Stimulated activated CD4-positive, alpha-beta T cell treated with anti-CD3 and anti-CD28 coated beads, Interleukin-4, amount 100 ng/mL, for 48 hours (primary cell): Measurements from ENCODE around the gene RUSF1.

Experiments
- DNase-seq, 2 donors: peaks; one replicate each; pipeline ENCODE4 v3.0.0-alpha.2; 2020; ENCODE audit warnings: low read depth in 2 of 2

RUSF1 gene

DNA sequence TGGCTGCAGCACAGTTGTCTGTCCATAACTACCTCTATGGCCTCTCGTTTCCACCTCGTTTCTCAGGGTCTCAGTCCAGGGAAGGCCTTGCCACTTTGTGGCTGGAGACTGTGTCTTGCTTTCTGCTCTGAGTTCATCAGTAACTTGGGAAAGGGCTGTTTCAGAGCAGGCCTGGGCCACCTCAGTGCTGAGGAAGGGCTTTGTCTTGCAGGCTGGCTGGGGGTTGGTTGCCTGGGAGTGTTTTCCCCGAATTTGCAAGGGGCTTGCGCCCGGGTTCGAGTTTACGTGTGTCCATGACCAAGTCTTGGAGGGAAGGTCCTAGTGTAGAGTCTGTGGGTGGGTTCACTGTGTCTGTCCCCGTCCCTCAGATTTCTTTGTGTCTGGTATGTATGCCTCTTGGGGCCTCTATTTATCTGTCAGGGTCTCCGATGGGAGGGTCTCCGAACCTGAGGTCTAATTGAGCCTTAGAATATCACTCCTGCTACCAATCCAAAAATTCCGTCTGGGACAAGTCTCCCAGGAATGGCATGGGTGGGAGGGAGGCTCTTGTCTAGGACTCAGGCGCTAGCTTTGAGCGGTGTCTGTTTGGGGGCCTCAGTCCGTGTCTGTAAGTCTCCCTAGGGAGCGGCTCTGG, 36.8 kb downstream of the RUSF1 start:
- no peak for DNase-seq

DNA sequence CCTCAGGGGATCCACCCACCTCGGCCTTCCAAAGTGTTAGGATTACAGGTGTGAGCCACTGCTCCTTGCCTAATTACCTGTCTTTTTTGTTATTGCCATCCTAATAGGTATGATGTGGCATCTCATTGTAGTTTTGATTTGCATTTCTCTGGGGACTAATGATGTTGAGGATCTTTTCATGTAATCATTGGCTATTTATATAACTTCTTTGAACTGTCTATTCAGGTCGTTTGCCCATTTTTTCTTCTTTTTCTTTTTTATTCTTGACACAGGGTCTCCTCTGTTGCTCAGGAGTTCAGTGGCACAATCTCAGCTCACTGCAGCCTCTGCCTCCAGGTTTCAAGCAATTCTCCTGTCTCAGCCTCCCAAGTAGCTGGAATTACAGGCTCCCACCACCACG, 37.6 kb downstream of the RUSF1 start:
- no peak for DNase-seq

DNA sequence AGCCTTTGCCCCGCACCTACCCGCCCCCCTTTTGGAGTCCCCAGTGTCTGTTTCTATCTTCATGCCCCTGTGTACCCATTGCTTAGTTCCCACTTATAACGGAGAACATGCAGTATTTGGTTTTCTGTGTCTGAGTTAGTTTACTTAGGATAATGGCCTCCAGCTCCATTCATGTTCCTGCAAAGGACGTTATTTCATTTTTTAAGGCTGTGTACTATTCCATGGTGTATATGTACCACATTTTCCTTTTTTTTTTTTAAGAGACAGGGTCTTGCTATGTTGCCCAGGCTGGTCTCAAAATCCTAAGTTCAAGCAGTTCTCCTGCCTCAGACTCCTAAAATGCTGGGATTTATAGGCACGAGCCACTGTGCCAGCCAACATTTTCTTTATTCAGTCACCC, 40.3 kb downstream of the RUSF1 start:
- no peak for DNase-seq

DNA sequence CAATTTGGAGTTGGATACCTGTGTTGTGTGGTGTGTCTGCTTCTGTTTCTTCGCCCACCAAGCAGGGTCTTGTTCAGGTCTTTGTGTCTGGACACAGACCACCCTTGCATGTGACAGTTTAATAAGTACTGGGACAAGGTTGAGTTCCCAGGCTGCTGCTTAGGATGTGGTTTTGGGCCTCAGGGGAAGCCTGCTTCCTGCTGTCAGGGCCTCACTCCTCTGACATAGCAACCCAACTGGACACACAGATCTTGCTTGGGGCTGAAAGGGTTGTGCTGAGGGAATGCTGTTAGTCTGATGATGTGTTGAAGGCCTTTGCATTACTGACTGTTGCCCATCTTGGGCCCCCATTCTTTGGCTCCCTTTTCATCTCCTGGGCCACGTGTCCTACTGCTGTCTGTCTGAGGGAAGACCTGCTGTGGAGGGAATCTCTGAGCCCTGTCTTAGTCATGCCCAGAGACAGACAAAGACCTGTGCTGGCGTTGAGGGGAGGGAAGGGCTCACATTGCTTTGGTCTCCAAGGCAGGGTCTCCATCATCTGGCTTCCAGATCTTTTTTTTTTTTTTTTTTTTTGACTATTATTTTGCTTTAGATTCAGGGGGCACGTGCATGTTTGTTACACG, 40.9 kb downstream of the RUSF1 start:
- no peak for DNase-seq

DNA sequence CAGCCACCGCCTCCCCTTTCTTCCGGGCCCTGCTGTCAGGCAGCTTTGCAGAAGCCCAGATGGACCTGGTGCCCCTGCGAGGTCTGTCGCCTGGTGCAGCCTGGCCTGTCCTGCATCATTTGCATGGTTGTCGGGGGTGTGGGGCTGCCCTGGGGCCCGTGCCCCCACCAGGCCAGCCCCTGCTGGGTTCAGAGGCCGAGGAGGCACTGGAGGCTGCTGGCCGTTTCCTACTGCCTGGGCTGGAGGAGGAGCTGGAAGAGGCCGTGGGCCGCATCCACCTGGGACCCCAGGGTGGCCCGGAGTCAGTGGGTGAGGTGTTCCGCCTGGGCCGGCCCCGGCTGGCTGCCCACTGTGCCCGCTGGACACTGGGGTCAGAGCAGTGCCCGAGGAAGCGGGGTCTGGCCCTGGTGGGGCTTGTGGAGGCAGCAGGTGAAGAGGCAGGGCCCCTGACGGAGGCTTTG, 41.8 kb downstream of the RUSF1 start:
- DNase-seq: no peak

DNA sequence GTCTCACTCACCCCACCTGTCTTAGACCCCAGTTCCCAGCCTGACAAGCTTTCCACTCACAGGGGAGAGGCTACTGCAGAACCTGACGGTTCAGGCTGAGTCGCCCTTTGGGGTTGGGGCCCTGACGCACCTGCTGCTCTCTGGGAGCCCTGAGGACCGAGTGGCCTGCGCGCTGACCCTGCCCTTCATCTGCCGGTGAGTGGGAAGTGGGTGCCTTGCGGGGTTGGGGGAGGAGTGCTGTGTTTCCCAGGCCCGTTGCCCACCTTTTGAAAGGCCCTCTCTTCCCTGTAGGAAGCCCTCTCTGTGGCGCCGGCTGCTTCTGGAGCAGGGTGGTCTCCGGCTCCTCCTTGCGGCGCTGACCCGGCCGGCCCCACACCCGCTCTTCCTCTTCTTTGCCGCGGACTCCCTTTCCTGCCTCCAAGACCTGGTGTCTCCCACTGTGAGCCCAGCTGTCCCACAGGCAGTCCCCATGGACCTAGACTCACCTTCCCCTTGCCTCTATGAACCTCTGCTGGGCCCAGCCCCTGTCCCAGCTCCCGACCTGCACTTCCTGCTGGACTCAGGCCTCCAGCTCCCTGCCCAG, 42.3 kb downstream of the RUSF1 start:
- DNase-seq: no peak

DNA sequence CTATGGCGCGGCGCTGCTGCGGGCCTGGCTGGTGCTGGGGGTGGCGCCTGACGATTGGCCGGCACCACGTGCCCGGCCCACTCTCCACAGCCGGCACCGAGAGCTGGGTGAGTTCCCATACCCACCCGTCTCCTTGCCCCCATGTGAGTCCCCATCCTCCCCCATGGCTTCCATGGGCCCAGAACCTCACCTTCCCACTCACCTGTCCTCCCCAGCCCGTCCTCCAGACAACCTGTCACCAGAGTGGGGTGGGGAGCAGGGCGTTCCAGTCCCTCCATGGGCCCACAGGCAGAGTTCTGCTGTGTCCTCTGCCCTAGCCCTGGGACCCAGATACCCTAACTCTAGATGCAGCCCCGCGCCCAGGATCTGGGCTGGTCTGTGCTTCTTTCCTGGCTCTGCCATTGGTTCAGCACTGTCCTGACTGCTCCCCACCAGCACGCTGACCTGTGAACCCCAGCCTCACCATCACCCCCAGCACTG, 43.4 kb downstream of the RUSF1 start:
- DNase-seq: no peak

DNA sequence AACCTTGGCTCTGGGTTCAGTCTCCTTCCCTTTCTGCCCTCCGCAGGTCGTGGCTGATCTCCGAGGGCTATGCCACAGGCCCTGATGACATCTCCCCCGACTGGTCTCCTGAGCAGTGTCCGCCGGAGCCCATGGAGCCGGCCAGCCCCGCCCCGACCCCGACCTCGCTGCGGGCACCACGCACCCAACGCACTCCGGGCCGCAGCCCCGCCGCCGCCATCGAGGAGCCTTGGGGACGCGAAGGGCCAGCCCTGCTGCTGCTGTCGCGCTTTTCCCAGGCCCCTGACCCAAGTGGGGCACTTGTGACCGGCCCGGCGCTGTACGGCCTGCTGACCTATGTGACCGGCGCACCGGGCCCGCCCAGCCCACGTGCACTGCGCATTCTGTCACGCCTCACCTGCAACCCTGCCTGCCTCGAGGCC, 43.8 kb downstream of the RUSF1 start:
- DNase-seq: no peak

DNA sequence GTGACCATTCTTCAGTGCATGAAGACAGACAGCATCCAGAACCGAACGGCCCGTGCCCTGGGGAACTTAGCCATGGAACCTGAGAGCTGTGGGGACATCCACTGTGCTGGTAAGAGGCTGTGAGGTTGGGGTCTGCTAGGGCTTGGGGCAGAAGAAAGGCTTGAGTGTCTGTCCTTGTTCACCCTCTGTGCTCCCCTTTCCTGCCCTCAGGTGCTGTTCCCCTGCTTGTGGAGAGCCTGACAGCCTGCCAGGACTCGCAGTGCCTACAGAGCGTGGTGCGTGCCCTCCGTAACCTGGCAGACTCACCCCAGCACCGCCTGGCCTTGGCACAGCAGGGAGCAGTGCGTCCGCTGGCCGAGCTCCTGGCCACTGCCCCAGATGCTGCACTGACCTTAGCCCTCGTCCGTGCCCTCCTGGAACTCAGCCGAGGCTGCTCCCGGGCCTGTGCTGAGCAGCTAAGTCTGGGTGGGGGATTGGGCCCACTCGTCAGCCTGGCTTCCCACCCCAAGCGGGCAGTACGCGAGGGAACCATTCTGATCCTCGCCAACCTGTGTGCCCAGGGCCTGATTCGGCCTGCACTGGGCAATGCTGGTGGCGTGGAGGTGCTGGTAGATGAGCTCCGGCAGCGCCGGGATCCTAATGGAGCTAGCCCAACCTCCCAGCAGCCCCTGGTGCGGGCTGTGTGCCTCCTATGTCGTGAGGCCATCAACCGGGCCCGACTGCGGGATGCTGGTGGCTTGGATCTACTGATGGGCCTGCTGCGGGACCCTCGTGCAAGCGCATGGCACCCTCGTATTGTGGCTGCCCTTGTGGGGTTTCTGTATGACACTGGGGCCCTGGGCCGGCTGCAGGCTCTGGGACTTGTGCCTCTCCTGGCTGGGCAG, 46.0 kb downstream of the RUSF1 start:
- DNase-seq: no peak

DNA sequence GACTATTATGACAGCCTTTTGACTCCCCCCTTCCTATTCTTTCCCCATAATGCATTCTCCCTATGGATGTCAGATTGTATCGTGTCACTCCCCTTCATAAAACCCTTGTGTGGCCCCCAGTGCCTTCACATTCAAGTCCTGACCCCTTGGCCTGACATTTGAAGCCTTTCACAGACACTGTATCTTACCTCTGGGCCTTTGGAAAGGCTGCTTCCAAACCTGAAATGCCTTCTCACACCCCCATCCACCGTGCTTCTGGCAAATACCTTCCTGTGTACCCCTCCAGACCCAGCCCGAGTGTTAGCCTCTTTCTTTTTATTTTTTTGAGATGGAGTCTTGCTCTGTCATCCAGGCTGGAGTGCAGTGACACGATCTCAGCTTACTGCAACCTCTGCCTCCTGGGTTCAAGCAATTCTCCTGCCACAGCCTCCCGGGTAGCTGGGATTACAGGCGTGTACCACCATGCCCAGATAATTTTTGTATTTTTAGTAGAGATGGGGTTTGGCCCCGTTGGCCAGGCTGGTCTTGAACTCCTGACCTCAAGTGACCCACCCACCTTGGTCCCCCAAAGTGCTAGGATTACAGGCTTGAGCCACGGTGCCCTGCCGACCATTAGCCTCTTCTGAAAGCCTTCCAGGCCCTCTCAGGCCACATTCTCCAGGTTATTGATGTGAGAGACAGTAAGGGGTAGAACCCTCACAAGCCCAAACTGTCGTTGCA, 46.8 kb downstream of the RUSF1 start:
- no peak for DNase-seq

DNA sequence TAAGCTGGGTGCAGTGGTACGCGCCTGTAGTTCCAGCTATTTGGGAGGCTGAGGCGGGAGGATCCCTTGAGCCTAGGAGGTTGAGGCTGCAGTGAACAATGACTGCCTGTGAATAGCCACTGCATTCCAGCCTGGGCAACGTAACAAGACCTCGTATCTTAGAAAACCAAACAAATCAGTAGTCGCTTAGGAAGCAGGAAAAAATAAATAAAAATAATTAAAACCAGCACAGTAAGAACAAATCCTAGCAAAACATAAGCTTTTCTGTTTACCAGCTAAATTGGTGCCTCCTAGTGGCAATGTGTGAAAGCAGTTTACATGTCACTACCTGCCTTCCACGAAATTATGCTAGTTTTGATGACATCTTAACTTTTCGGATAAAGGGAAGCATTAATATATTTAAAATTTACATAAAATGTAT, 47.6 kb downstream of the RUSF1 start:
- no peak for DNase-seq

DNA sequence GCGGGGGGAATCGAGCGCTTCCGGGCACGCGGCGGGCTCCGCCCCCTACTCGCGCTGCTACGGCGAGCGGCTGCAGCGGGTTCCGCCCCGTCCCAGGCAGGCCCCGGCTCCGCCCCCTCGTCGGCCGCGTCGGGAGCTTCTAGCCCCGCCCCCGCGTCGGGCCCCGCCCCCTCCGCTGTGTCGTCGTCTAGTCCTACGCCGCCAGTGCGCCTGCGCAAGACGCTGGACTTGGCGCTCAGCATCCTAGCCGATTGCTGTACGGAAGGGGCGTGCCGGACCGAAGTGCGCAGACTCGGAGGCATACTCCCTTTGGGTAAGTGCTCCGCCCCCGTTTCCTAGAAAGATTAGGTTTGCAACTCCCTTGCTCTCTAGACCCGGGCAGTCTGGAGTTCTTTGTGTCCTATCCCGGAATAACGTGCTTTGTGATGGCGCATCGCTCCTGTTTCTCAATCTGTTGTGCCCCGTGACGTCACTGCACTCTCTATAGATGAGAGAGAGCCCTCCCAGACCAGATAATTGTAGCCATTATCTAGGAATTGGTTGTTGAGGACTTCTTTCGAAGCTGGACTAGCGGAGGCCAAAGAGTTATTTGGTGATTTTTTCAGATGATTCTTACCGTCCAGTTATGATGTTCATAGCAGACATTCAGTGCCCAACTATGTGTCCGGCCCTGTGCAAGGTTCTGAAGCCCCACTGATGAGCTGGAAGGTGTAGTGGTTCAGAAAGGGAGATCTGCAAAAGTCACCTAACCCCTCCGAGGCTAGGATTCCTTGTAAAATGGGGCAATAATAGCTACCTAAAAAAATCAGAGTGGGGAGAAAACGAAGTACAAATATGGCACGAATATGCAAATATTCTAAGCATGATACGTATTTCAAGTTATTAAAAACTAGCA, 48.3 kb downstream of the RUSF1 start:
- peak; percentile 100 for DNase-seq

DNA sequence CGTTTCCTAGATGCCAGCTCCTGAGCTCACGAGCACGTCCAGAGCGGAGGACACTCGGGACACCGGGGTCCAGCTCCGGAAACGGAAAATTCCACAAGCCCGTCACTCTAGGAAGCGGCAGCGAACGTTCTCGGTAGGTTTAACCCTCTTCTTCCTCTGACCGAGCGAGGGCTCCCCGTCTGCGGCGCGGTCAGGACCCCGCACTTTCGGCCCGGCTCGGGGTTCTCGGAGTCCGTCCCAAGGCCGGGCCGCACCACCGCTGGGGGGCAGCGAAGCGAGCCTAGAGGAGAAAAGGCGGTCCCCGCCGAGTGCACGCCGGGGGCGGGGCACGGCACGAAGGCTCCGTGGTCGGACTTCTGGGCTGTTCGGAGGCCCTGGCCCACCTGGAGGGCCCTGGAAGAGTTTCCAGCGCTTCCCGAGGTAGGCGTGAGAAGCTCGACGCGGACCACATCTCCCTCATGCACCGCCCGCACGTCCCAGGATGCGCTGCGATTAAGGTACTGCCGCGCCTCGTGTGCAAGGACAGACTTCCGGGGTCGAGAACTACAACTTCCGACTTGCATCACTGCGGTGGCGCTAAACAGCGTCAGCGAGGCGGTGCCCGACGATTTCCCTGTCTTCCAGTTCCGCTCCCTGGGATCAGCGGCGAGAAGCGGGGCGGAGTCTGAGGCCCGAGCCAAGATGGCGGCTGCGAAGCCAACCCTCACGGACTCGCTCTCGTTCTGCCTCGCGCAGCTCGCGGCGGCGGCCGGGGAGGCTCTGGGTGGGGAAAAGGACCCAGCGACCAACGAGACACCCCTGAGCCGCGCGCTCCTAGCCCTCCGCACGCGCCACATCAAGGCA, 49.1 kb downstream of the RUSF1 start, which contains the start of gene ARMC5:
Gene ARMC5, plus strand, starts transcription at position 658 of the 843 bp plus-strand sequence. Its CDS starts 24 bp downstream, at position 682.
- peak; percentile 88 to 96 for DNase-seq

DNA sequence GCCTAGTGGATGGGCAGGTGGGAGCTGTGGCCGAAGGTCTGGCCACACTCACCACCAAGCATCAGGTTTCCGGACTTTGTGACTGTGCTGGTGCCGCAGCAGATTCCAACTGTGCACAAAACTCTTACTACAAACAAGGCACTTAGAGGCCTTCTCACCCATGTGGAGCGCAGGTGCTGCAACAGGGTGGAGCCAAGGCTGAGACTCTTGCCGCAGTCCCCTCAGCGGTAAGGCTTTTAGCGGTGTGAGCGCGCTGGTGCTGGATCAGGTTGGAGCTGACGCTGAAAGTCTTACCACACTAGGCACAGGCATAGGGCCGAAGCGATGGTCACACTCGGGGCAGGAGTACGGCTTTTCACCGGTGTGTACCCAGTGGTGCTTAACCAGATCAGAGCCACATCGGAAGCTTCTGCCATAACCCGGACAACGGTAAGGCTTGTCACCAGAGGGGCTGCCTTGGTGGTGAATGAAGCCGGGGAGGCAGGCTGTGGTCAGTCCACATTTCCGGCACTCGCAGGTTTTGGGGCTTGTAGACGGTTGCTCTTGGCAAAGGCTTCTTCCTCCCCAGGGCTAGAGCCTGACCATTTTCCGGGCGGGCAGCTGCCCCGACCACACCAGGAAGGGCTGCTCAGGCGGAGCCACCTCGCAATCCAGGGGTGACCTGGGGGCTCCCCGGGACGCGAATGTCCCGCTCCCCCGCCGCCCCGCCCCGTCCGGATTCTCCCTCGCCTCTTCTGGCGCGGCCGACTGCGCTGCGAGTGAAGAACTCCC, 49.9 kb downstream of the RUSF1 start:
- peak in 1 of 2 donors; percentile 33 for DNase-seq

DNA sequence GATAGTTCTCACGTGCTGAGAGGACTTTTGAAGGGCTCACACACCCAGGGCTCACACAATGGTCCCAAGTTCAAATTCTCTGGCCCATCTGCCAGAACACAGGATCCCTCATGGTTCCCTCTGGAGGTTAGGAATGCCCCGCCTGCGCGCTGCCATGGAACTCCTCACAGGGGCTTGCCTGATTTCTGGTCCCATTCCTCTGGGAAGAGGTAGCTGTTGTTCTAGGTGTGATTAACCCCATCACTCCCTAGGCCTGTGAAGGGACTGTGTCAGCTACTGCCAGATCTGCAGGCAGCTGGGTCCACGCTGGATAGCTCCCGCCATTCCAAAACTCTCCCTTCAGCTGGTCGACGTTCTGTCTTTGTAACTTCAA, 51.2 kb downstream of the RUSF1 start:
- DNase-seq: no peak

DNA sequence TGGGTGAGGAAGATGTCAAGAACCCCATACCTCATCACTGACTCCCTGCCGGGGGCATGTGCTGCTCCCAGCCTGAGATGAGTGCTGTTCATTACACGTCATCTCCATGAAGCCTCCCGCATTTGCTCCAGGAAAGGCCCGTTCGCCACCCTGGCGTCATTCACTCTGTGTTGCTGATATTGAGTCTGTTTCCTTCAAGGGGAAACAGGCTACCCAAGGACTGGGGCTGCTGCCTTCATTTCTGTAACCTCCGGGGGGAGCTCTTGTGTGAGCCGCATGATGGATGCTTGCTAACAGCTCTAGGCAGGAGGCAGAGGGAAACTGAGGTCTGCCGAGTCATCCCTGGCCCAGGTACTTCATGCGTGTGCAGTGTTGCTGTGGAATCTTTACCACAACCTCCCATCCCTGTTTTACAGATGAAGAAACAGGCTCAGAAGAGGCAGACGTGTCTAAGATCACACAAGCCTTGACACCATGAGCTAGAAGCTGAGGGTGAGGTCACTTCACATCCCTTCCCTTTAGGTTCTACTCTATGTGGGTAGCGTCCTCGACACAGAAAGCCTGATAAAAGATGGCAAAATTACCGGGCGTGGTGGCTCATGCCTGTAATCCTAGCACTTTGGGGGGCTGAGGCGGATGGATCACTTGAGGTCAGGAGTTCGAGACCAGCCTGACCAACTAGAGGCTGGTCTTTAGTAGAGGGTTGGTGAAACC, 52.4 kb downstream of the RUSF1 start:
- DNase-seq: peak in 1 of 2 donors; percentile 30

DNA sequence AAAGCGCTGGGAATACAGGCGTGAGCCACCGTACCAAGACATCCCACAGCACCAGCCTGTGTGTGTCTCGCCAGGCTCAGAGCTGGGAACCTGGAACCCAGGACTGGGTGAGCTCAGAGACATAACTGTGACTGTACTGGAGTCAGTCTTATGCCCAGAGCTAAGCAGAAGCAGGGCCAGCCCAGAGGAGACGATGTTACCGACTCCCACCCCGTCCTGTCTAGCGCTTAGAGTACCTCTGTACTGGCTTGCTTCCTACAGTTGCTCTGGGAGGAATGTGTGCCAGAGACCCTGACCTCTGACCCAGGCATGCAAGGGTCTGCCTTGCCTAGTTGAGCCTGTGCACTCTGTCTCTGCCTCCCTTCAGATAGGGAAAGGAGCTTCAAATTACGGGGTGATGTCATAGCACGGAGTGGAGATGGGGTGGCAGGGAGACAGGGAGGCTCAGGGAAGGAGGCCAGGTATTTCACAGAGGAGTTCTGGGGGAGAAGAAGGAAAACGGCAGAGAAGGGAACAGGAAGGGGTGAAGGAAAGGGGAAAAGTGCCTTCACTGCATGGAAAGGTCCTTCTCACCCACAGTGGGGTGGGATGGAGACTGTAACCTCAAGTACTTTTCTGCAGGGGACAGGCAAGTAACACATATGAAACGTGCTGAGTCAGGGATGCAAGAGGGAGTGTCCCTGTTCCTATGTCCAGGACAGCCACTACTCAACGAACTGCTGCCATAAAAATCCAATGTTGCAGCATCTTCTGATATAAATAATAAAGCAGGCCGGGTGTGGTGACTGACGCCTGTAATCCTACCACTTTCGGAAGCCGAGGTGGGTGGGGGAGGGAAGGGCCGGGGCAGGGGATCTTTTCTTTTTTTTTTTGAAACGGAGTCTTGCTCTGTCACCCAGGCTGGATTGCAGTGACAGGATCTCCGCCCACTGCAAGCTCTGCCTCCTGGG, 54.7 kb downstream of the RUSF1 start:
- DNase-seq: no peak
